Brain pericyte (primary cell): ENCODE data around the gene CAMSAP1.
"Not testable (repeated sequence)": the region's sequence is repeated elsewhere in the genome, so short reads cannot be mapped to it uniquely, and the experiment has no call there.

Source experiments
- DNase-seq: peaks from one replicate; pipeline ENCODE4 v3.0.0-alpha.2; 2012; ENCODE audit warnings: low read depth, low spot score

CAMSAP1 gene

GRCh38 chr9:135920973-135921585 is 13.7 kb upstream of the CAMSAP1 start:
- no peak for DNase-seq

DNA sequence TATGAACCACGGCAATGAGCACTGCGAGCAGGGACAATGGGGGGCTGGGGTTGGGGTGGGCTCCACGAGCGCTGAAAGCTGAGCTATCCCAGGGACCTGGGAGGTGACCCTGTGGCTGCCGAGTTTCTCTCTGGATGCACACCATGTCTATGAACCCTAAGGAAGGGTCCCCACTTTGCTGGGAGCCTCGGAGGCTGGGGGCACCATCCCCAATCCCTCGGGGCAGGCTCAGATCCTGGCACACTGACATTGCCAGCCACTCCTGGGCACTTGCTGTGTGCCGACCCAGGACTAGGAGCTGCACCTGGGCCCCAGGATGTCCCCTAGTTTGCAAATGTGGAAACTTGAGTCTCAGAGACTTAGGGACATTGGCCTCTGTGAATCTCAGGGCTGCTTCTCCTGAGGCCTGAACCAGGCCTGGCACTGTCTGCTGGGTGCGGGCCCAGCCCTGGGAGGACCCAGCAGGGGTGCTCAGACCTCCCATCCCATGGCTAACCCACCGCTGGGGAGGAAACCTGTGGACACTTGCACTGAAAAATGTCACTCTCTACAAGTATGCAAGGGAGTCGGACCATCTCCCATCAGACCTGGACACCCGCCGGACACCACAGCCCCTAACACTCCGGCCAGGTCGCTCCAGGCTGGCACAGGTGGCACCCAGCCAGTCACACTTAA is 13.0 kb upstream of the CAMSAP1 start:
- no peak for DNase-seq

- DNase-seq: no peak
Observed at GRCh38 chr9:135919318-135919890, 12.1 kb upstream of the CAMSAP1 start.

DNA sequence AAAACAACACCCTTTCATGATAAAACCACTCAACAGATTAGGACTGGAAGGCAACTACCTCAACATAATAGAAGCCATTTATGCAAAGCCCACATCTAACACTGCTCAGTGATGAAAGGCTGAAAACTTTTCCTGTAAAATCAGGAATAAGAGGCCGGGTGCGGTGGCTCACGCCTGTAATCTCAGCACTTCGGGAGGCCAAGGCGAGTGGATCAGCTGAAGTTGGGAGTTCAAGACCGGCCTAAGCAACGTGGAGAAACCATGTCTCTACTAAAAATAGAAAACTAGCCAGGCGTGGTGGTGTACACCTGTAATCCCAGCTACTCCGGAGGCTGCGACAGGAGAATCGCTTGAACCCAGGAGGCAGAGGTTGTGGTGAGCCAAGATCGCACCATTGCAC is 8.9 kb upstream of the CAMSAP1 start:
- not testable (repeated sequence) for DNase-seq

- DNase-seq: no peak
Observed at GRCh38 chr9:135914921-135915320, 7.6 kb upstream of the CAMSAP1 start.

GRCh38 chr9:135911233-135911632 is 3.9 kb upstream of the CAMSAP1 start:
- not testable (repeated sequence) for DNase-seq

- no peak for DNase-seq
Observed at GRCh38 chr9:135910757-135911156, 3.4 kb upstream of the CAMSAP1 start.

- no peak for DNase-seq
Observed at GRCh38 chr9:135910216-135910615, 2.9 kb upstream of the CAMSAP1 start.

GRCh38 chr9:135909371-135909770 is 2.0 kb upstream of the CAMSAP1 start:
- no peak for DNase-seq

GRCh38 chr9:135908754-135909204 is 1.4 kb upstream of the CAMSAP1 start:
- DNase-seq: no peak

- DNase-seq: no peak
Observed at GRCh38 chr9:135908093-135908753, 877 bp upstream of the CAMSAP1 start.

- DNase-seq: no peak
Observed at GRCh38 chr9:135907006-135907430, 328 bp downstream of the CAMSAP1 start.

DNA sequence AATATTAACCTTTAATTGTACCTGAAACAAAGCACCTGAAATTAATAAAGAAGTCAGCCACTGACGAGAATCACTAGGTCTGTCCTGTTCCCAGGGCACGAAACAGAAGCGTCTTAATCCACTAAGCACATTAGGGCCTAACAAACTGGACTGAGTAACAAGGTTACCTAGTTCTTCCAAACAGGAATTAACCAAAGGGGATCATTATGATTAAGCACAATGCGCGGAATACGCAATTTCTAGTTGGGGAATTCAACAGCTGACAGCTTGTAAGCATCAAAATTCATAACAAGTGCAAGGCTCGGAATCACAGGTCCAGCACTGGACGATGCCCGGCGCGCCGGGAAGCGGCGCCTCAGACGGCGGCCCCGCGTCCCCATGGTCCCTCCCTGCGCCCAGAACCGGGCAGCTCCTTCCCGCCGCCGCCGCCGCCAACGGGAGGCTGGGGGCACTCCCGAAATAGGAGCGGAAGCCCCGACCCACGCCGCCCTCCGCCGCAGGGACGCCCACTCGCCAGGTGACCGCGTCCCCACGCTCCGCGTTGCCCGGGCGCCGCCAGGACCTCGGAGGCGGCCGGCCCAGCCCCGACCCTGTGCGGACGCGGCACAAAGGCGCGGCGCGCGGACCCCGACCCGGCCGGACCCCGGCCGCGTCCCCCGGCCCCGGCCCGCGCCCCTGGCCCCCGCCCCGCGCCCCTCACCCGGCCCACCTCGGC is 898 bp downstream of the CAMSAP1 start:
- no peak for DNase-seq

GRCh38 chr9:135905380-135906258 is 1.7 kb downstream of the CAMSAP1 start:
- DNase-seq: no peak

DNA sequence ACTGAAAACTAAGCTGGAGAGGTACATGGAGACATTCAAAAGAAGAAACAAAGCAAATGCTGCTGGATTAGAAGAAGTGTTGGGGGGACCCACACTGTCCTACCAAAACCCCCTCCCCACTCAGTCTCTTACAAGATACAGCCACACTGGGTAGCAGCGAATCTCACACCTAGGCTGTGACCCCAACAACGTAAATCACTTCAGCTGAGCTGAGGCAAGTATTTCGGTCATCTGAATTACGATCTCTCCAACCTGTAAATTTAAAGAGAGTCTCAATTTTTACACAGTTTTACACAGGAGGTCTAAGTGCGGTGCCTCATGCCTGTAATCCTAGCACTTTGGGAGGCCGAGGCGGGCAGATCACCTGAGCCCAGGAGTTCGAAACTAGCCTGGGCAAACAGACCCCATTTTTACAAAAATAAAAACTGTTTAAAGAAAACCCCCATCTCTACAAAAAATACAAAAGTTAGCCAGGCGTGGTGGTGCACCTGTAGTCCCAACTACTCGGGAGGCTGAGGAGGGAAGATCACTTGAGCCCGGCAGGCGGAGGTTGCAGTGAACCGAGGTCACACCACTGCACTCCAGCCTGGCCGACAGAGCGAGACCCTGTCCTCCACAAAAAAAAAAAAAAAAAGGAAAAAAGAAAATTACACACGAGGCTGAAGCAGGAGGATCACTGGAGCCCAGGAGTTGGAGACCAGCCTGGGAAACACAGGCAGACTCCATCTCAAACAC is 3.4 kb downstream of the CAMSAP1 start:
- no peak for DNase-seq

DNA sequence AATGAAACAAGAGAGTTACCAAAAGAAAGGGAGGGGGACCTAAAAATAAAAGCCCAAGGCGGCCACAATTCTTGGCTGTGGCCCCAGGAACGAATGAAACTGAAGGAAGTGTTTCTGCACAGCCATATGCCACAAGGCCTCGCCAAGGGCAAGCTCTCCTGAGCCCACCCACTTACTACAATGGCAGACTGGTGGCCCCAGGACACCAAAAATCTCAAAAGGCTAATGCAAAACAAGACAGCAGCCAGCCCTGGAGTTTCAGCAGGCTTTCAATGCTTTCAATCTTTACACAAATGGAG is 4.0 kb downstream of the CAMSAP1 start:
- no peak for DNase-seq

GRCh38 chr9:135902655-135903357 is 4.5 kb downstream of the CAMSAP1 start:
- no peak for DNase-seq

GRCh38 chr9:135901826-135902225 is 5.5 kb downstream of the CAMSAP1 start:
- no peak for DNase-seq

GRCh38 chr9:135901031-135901758 is 6.2 kb downstream of the CAMSAP1 start:
- DNase-seq: no peak
